GM12864 (cell line): ENCODE data around the gene GPC2.
"Not testable (repeated sequence)": the region's sequence is repeated elsewhere in the genome, so short reads cannot be mapped to it uniquely, and the experiment has no call there.

ENCODE experiments used
- DNase-seq: peaks from one replicate; pipeline ENCODE4 v3.0.0-alpha.2; 2011; ENCODE audit warnings: low read depth
- H3K4me3 ChIP-seq: 2 replicates; pipeline ENCODE4 v1.5.1; 2011; ENCODE audit warnings: mild to moderate bottlenecking, low read depth, low read length, control low read depth
- TF ChIP-seq, protein P1 (sequence below): IDR thresholded peaks from 2 replicates; pipeline ENCODE4 v1.5.1; 2011; ENCODE audit warnings: low read depth, mild to moderate bottlenecking, moderate library complexity, low read length, control low read depth, inconsistent platforms; ENCODE audit errors: missing control alignments

The GPC2 gene

DNA sequence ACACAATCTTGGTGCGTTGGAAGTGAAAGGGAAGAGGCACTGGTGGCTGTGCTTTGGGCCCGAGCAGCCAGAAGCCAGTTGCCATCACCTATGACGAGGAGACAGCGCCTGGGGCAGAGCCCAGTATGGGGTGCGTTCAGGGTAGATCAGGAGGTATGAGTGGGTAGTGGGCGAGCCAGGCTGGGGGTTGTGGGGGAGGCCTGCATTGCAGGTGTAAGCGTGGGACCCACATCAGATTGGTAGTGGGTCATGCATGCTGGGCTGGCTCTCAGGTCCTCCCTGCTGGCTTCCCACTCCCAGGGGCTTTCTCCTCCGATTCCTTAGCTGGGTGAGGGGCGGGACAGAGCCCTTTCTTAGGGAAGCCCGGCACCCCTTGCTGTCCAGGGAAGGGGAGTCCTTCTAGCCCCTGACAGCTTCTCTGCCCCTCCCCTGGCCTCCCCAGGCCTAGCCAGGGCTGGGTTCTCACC lies 42.1 kb upstream of the GPC2 start:
- no peak for DNase-seq
- H3K4me3 ChIP-seq: peak overlapping the region; percentile 59
- TF ChIP-seq, protein P1, sequence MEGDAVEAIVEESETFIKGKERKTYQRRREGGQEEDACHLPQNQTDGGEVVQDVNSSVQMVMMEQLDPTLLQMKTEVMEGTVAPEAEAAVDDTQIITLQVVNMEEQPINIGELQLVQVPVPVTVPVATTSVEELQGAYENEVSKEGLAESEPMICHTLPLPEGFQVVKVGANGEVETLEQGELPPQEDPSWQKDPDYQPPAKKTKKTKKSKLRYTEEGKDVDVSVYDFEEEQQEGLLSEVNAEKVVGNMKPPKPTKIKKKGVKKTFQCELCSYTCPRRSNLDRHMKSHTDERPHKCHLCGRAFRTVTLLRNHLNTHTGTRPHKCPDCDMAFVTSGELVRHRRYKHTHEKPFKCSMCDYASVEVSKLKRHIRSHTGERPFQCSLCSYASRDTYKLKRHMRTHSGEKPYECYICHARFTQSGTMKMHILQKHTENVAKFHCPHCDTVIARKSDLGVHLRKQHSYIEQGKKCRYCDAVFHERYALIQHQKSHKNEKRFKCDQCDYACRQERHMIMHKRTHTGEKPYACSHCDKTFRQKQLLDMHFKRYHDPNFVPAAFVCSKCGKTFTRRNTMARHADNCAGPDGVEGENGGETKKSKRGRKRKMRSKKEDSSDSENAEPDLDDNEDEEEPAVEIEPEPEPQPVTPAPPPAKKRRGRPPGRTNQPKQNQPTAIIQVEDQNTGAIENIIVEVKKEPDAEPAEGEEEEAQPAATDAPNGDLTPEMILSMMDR: no peak

DNA sequence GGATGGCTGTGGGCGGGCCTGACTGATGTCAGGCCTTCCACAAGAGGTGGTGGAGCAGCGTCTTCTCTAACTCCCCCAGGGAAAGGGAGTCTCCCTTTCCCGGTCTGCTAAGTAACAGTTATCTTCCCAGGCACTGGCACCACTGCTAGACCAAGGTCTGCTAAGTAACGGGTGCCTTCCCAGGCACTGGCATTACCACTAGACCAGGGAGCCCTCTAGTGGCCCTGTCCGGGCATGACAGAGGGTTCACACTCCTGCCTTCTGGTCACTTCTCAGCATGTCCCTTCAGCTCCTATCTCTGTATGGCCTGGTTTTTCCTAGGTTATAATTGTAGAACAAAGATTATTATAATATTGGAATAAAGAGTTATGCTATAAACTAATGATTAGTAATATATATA lies 40.8 kb upstream of the GPC2 start:
- TF ChIP-seq, protein P1: peak; percentile 56
- not testable (repeated sequence) for H3K4me3 ChIP-seq, DNase-seq

DNA sequence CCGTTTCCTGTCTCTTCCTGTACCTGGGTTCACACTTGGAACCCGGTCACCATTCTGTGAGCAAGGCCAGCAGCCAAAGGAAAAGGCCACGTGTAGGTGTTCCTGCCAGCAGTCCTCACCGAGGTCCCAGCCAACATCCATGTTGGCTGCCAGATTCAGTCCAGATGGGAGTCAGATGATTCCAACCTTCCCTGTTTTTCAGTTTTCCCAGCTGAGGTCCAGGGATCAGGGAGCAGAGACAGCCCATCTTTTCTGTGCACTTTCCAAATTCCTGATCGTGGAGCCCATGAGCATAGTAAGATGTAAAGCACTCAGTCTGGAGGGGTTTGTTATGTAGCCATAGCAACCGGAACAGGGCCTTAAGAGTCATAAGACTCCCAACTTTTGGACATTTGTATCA lies 38.7 kb upstream of the GPC2 start:
- DNase-seq: no peak
- H3K4me3 ChIP-seq: no peak overlapping the region
- TF ChIP-seq, protein P1: no peak

DNA sequence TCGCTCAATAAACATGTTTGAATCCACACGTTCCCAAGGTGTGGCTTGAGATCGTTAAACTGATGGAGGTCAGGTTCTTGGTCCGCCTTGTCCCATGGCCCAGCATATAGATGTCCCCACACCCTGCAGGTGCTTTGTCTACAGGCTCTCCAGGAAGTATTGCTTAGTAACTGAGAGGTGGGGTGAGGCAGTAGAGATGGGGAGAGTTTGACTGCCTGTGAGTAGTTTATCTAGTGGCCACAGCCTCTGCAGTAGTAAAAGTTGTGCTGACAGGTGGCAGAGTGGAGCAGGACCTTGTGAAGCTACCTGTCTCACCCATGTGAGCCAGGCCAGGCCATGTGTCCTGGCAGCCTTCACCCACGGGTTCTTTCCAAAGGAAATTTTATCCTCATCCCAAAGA lies 37.2 kb upstream of the GPC2 start:
- not testable (repeated sequence) for H3K4me3 ChIP-seq

DNA sequence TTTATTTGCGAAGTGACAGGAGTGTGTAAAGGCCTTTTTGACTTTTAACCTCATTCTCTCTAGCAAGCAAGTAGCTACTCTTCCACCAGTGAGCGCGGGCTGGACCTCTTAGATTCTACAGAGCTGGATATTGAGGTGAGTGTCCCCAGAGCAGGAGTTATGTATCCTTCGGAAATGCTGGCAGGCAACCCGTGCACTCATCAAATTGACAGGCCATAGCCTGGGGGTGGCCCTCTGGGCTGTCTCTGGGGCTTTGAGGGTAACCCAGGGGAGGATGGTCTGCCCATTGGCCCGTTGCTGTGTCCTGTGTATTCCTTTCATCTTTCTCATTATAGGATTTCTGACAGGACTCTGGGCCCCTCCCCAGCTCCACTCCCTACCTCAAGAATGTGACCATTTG lies 36.5 kb upstream of the GPC2 start:
- no peak for DNase-seq
- TF ChIP-seq, protein P1: no peak
- H3K4me3 ChIP-seq: no peak overlapping the region

More for the DNA sequence above, 37.2 kb upstream of the GPC2 start:
- DNase-seq: not testable (repeated sequence)

DNA sequence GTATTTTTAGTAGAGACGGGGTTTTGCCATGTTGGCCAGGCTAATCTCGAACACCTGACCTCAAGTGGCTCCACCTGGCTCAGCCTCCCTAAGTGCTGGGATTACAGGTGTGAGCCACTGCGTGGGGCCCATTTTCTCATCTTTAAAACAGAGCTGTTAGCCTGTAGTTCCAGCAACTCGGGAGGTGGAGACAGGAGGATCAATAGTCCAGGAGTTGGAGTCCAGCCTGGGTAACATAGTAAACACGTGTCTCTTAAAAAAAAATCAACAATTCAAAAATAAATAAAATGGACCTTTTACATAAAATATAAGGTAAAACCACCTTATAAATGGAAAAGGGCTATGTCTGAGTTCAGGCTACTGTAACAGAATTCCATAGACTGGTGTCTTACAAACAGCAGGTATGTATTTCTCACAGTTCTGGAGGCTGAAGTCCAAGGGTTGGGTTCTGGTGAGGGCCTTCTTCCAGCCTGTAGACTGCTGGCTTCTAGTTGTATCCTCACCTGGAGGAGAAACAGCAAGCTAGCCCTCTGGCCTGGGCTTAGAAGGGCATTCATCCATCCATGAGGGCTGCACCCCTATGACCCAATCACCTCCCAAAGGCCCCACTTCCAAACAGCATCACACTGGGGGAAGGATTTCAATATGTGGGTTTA lies 35.6 kb upstream of the GPC2 start:
- TF ChIP-seq, protein P1: no peak
- H3K4me3 ChIP-seq: no peak overlapping the region
- no peak for DNase-seq

DNA sequence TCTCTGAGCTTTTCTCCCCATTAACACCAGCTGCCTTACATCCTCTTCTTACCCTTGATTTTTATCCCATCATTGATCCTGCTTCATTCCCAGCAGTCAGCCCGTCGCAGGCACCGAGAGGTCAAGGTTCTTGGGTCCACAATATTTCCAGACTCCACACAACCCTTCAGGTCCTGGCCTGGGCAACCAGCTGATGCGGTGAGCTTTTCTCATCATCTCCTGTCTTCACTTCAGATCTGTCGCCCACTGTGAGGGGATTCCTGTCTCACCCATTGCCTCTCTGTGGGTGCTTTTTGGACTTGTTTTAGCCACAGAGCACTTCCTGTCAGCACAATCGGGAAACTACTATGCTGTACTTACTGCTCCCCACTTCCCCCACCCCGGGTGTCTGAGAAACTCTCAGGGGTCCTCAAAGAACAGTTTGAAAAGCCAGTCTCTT lies 34.2 kb upstream of the GPC2 start:
- TF ChIP-seq, protein P1: no peak
- DNase-seq: peak; percentile 67
- H3K4me3 ChIP-seq: peak overlapping the region; percentile 37
